Retinal pigment epithelial cell (primary cell): ENCODE data around the gene YIPF1.

Source experiments
- DNase-seq: peaks from one replicate; pipeline ENCODE4 v3.0.0-alpha.2; 2010; ENCODE audit warnings: low read depth
- H3K4me3 ChIP-seq: 2 replicates; pipeline ENCODE4 v1.5.1; 2011; ENCODE audit warnings: mild to moderate bottlenecking, low read length, control low read depth, moderate library complexity
- CTCF ChIP-seq: conservative IDR thresholded peaks from 2 replicates; pipeline ENCODE4 v1.5.1; 2011; ENCODE audit warnings: low read depth, low read length, control low read depth, inconsistent platforms

The YIPF1 gene

GRCh38 chr1:53860967-53861411 lies 28.6 kb downstream of the YIPF1 start:
- TF ChIP-seq CTCF, result peak; percentile 92
- DNase-seq, result no peak
- no peak overlapping the region for H3K4me3 ChIP-seq

GRCh38 chr1:53851571-53852285 lies 37.9 kb downstream of the YIPF1 start:
- TF ChIP-seq CTCF, result no peak
- no peak for DNase-seq
- H3K4me3 ChIP-seq, result no peak overlapping the region

GRCh38 chr1:53850082-53850673 lies 39.4 kb downstream of the YIPF1 start:
- no peak for DNase-seq
- TF ChIP-seq CTCF, result no peak
- H3K4me3 ChIP-seq, result no peak overlapping the region

GRCh38 chr1:53847980-53848379 lies 41.6 kb downstream of the YIPF1 start:
- DNase-seq, result no peak
- no peak for TF ChIP-seq CTCF
- H3K4me3 ChIP-seq, result no peak overlapping the region

- DNase-seq, result no peak
- no peak overlapping the region for H3K4me3 ChIP-seq
Measured at GRCh38 chr1:53842347-53842746, 47.2 kb downstream of the YIPF1 start.

GRCh38 chr1:53838654-53838974 lies 51.0 kb downstream of the YIPF1 start:
- TF ChIP-seq CTCF, result no peak
- H3K4me3 ChIP-seq, result peak overlapping the region; percentile 99
- DNase-seq, result no peak

More at GRCh38 chr1:53842347-53842746, 47.2 kb downstream of the YIPF1 start:
- TF ChIP-seq CTCF, result no peak
